GM21529 (cell line): Measurements from ENCODE around the gene TP53TG3C.
"Not testable (repeated sequence)": the region's sequence is repeated elsewhere in the genome, so short reads cannot be mapped to it uniquely, and the experiment has no call there.

ENCODE experiments used
- ATAC-seq: cut with Tn5 transposase; IDR thresholded peaks from one replicate; pipeline ENCODE4 v1.9.1; 2021; ENCODE audit not compliant: unreplicated experiment

Gene TP53TG3C, protein sequence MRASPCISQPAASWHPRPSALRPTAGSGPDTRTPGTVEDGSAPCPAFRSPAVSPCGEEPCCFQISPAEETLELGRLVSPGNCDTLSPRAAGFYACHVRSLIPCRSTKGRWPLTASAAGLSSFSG

DNA sequence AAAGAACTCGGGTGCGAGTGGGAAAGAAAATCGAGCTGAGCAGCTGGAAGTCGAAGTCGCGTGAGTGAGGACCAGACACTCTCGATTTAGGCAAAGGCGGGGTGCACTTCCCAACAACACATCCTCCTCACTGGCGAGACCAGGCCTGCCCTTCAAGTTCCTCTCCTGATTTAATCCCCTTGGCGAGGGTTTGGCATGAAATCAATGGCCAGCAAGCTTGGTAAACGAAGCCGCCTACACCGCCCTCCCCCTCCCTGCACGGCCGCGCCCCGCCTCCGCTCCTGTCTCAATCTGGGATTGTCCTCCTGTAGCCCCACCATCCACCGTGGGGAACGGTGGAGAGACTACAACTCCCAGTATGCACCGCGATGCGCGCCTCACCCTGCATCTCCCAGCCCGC, at the start of gene TP53TG3C:
TP53TG3C (plus strand) TSS at position 301 of the 400 bp plus-strand sequence; CDS start at position 369, 68 bp downstream.
- ATAC-seq, result not testable (repeated sequence)
